CD14-positive monocyte (primary cell): ENCODE results near the gene IZUMO4. TPM values are rescaled to one million over a fixed set of nuclear protein-coding genes. Genes with fewer than 3 reads are reported as not detected.
A peak's percentile ranks its signal among the peaks of the same experiment; 100 is the strongest.

Source experiments
- DNase-seq, 3 donors: peaks; one replicate each; pipeline ENCODE4 v3.0.0-alpha.2; 2011 to 2022
- H2AFZ ChIP-seq: 2 replicates; pipeline ENCODE4 v1.6.0; 2012; ENCODE audit warnings: mild to moderate bottlenecking, low read depth, low read length, inconsistent platforms; ENCODE audit not compliant: insufficient read depth, poor library complexity, severe bottlenecking
- H3K27ac ChIP-seq, 2 donors: 1 replicate in 1 of 2; 2 replicates in 1 of 2; pipeline ENCODE4 v1.5.1; 2012 to 2013; ENCODE audit warnings: low read length in 2 of 2, control low read depth in 1 of 2, inconsistent platforms in 1 of 2, low read depth in 1 of 2, mild to moderate bottlenecking in 1 of 2
- H3K27me3 ChIP-seq, 2 donors: one replicate each; pipeline versions ENCODE4 v1.6.0 to v1.6.1; 2011 to 2013; ENCODE audit warnings: low read length in 2 of 2; ENCODE audit not compliant: control insufficient read depth in 2 of 2, insufficient read depth in 2 of 2
- H3K36me3 ChIP-seq, 2 donors: replicated peaks in 1 of 2; 1 replicate in 1 of 2; 2 replicates in 1 of 2; pipeline versions ENCODE4 v1.5.1 to v1.6.1; 2012 to 2013; ENCODE audit warnings: low read length in 2 of 2, control low read depth in 1 of 2, inconsistent platforms in 1 of 2, mild to moderate bottlenecking in 1 of 2; ENCODE audit not compliant: insufficient read depth in 2 of 2, control insufficient read depth in 1 of 2
- H3K4me1 ChIP-seq, 2 donors: 1 replicate in 1 of 2; 2 replicates in 1 of 2; pipeline versions ENCODE4 v1.5.1 to v1.6.1; 2012 to 2013; ENCODE audit warnings: low read length in 2 of 2, control low read depth in 1 of 2, inconsistent platforms in 1 of 2, mild to moderate bottlenecking in 1 of 2, moderate library complexity in 1 of 2; ENCODE audit not compliant: insufficient read depth in 2 of 2, control insufficient read depth in 1 of 2
- H3K4me2 ChIP-seq: replicated peaks from 2 replicates; pipeline ENCODE3; 2012; ENCODE audit warnings: low read length, moderate library complexity, mild to moderate bottlenecking; ENCODE audit not compliant: poor library complexity, severe bottlenecking; ENCODE audit errors: extremely low read depth
- H3K4me3 ChIP-seq, 3 experiments: fragments of 200-600 bp in 1 of 3; sonication (generic) in 1 of 3; replicated peaks in 1 of 3; 1 replicate in 2 of 3; 2 replicates in 1 of 3; pipeline ENCODE4 v1.5.1; 2011 to 2013; ENCODE audit warnings: low read length in 3 of 3, mild to moderate bottlenecking in 3 of 3, control low read depth in 2 of 3, low read depth in 2 of 3, inconsistent platforms in 1 of 3, moderate library complexity in 1 of 3
- H3K79me2 ChIP-seq: 2 replicates; pipeline ENCODE4 v1.6.0; 2012; ENCODE audit warnings: mild to moderate bottlenecking, control low read depth, inconsistent platforms, low read length, moderate library complexity; ENCODE audit not compliant: insufficient read depth
- H3K9ac ChIP-seq: 2 replicates; pipeline ENCODE4 v1.6.0; 2017; ENCODE audit warnings: low read length, mild to moderate bottlenecking; ENCODE audit not compliant: insufficient read depth, poor library complexity, severe bottlenecking
- H3K9me3 ChIP-seq, 2 donors: replicated peaks in 1 of 2; 1 replicate in 1 of 2; 2 replicates in 1 of 2; pipeline versions ENCODE4 v1.5.1 to v1.6.1; 2012 to 2013; ENCODE audit warnings: low read length in 2 of 2, control low read depth in 1 of 2; ENCODE audit not compliant: control insufficient read depth in 1 of 2, insufficient read depth in 1 of 2
- H4K20me1 ChIP-seq: 2 replicates; pipeline ENCODE4 v1.6.0; 2012; ENCODE audit warnings: mild to moderate bottlenecking, low read length, control low read depth, moderate library complexity; ENCODE audit not compliant: insufficient read depth
- H3K27ac Mint-ChIP-seq, 7 donors: one replicate each; pipeline ENCODE4 v1.8.0; 2020; ENCODE audit warnings: mild to moderate bottlenecking in 7 of 7, mixed read lengths in 7 of 7, moderate library complexity in 6 of 7, inconsistent platforms in 2 of 7
- H3K27me3 Mint-ChIP-seq, 3 donors: one replicate each; pipeline ENCODE4 v1.8.0; 2021 to 2022; ENCODE audit warnings: low read depth in 3 of 3, mild to moderate bottlenecking in 3 of 3, mixed read lengths in 3 of 3, moderate library complexity in 3 of 3, inconsistent platforms in 1 of 3
- H3K36me3 Mint-ChIP-seq, 2 donors: one replicate each; pipeline ENCODE4 v1.8.0; 2020; ENCODE audit warnings: mixed read lengths in 2 of 2, inconsistent platforms in 1 of 2, mild to moderate bottlenecking in 1 of 2
- H3K4me1 Mint-ChIP-seq: one replicate; pipeline ENCODE4 v1.8.0; 2020; ENCODE audit warnings: mild to moderate bottlenecking, mixed read lengths
- H3K4me3 Mint-ChIP-seq, 2 donors: one replicate each; pipeline ENCODE4 v1.8.0; 2020; ENCODE audit warnings: mild to moderate bottlenecking in 2 of 2, mixed read lengths in 2 of 2, moderate library complexity in 1 of 2
- H3K9me3 Mint-ChIP-seq, 7 donors: one replicate each; pipeline ENCODE4 v1.8.0; 2020 to 2022; ENCODE audit warnings: mixed read lengths in 7 of 7, mild to moderate bottlenecking in 6 of 7, moderate library complexity in 6 of 7, inconsistent platforms in 2 of 7
- WGBS: methylation state at CpG from one replicate; pipeline ENCODE4 v1.1.5; 2013; ENCODE audit warnings: missing lambda C conversion rate; ENCODE audit not compliant: insufficient coverage; 5-methylcytosine and 5-hydroxymethylcytosine counted together
- intact Hi-C, 2 donors: fragments of 100-400 bp; cut with micrococcal nuclease; formaldehyde crosslinking; loops; one replicate each; pipeline versions ENCODE4 v1.15.0 to v1.15.1; 2023
- polyA plus RNA-seq, 3 donors: library from polyadenylated mRNA; depleted of rRNA in 1 of 3; unstranded in 2 of 3; stranded (reverse) in 1 of 3; fragments of 300-500 nt in 2 of 3; fragments of >200 nt in 1 of 3; fragmentation: Illumina TruSeq in 2 of 3; gene quantifications; 1 replicate in 2 of 3; 2 replicates in 1 of 3; pipeline ENCODE4 v1.2.3, GENCODE V29; 2012 to 2021
- TF ChIP-seq, protein P1 (sequence below): fragments of 200-600 bp; IDR thresholded peaks from one replicate; pipeline ENCODE4 v1.8.0; 2022; ENCODE audit warnings: antibody characterized with exemption, mild to moderate bottlenecking

IZUMO4 gene
- polyA plus RNA-seq, 3 donors = 0.41 to 17.5 (median 0.80) TPM

DNA sequence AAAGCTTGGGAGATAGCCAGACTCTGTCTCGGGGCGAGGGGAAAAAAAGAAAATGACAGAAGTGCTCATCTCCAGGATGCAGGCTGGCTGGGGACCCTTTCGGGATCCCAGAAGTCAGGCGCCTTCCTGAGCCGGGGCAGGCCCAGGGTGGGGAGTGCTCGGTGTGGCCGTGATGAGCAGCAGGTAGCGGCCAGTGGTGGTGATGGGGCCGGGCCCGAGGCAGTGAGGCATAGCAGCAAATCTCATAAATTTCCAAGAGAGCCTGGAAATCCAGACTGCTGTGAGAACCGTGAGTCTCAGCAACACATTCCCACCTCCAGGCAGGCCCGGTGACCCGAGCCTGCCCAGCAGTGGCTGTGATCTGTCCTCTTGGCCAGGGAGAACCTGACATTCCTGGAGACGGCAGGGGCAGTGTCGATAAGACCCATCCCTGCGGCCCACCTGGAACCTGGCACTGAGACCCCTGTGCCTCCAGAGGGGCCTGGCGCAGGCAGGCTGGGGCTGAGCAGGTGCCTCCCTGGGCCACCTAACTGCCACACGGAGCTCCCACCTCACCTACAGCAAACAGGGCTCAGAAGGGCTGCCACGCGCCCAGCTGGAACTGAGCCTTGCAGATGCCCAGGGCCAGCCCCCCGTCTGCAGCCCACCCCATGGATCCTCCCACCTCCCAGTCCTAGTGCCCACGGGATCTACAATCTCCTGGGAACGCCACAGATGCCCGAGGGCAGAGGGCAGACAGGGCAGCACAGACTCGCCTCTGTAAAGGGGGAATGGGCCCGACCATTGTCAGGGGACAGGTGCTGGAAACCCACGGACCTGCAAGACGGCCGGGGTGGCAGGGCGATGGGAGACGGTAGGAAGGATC is 23.4 kb downstream of the IZUMO4 start:
- H3K4me1 Mint-ChIP-seq = no peaks in the 10 kb centered on the region
- DNase-seq = no peak
- H3K4me1 ChIP-seq = no peaks in the 10 kb centered on the region
- H3K9me3 ChIP-seq = no peaks in the 10 kb centered on the region
- no peak overlapping the region for H2AFZ ChIP-seq
- no peaks in the 10 kb centered on the region for H3K27me3 ChIP-seq
- H3K27ac ChIP-seq = no peak overlapping the region
- H3K36me3 Mint-ChIP-seq = peaks cover 86 to 97% of the 10 kb centered on the region in 2 donors
- no peak overlapping the region for H3K4me2 ChIP-seq
- H3K79me2 ChIP-seq = no peaks in the 10 kb centered on the region
- H3K4me3 Mint-ChIP-seq = no peak overlapping the region
- peaks cover 0 to 1% (median 0%) of the 10 kb centered on the region in 3 donors for H3K27me3 Mint-ChIP-seq
- intact Hi-C loops = no loop called here
- TF ChIP-seq, protein P1, sequence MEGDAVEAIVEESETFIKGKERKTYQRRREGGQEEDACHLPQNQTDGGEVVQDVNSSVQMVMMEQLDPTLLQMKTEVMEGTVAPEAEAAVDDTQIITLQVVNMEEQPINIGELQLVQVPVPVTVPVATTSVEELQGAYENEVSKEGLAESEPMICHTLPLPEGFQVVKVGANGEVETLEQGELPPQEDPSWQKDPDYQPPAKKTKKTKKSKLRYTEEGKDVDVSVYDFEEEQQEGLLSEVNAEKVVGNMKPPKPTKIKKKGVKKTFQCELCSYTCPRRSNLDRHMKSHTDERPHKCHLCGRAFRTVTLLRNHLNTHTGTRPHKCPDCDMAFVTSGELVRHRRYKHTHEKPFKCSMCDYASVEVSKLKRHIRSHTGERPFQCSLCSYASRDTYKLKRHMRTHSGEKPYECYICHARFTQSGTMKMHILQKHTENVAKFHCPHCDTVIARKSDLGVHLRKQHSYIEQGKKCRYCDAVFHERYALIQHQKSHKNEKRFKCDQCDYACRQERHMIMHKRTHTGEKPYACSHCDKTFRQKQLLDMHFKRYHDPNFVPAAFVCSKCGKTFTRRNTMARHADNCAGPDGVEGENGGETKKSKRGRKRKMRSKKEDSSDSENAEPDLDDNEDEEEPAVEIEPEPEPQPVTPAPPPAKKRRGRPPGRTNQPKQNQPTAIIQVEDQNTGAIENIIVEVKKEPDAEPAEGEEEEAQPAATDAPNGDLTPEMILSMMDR = no peak
- H3K4me3 ChIP-seq = no peak overlapping the region
- H3K9ac ChIP-seq = no peak overlapping the region
- no peaks in the 10 kb centered on the region for H3K9me3 Mint-ChIP-seq
- H4K20me1 ChIP-seq = peaks cover 85% of the 10 kb centered on the region
- peaks cover 95 to 98% of the 10 kb centered on the region in 2 donors for H3K36me3 ChIP-seq
- 96% methylated on average over 27 of the region's 31 CpGs for WGBS
- peak overlapping the region in 2 of 7 donors; percentile 46 to 72 for H3K27ac Mint-ChIP-seq

DNA sequence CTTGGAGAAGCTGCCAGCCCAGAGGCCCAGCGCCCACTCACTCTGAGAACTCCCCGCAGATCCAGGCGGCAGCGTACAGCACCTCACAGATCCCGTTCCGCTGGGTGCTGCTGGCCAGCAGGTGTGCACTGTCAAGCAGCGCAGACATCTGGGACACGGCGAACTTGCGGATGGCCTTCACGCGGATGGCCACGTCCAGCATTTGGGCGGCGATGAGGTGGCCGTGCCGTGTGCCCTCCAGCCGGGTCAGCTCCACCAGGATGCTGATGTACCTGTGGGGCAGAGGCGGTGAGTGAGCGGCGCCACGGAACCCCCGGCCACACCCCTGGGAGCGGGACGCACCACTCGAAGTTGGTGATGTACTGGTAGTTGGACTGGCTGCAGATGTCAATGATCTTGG is 24.1 kb downstream of the IZUMO4 start:
- no peak overlapping the region for H3K4me2 ChIP-seq
- H3K27me3 Mint-ChIP-seq = peaks cover 0 to 1% (median 0%) of the 10 kb centered on the region in 3 donors
- peaks cover 93 to 98% of the 10 kb centered on the region in 2 donors for H3K36me3 ChIP-seq
- H3K27ac Mint-ChIP-seq = peak overlapping the region in 1 of 7 donors; percentile 69
- no peaks in the 10 kb centered on the region for H3K79me2 ChIP-seq
- H3K27ac ChIP-seq = no peak overlapping the region
- H4K20me1 ChIP-seq = peaks cover 86% of the 10 kb centered on the region
- H3K4me3 Mint-ChIP-seq = no peak overlapping the region
- H3K4me3 ChIP-seq = no peak overlapping the region
- intact Hi-C loops = no loop called here
- no peaks in the 10 kb centered on the region for H3K4me1 Mint-ChIP-seq
- DNase-seq = no peak
- no peak overlapping the region for H3K9ac ChIP-seq
- no peaks in the 10 kb centered on the region for H3K27me3 ChIP-seq
- no peaks in the 10 kb centered on the region for H3K9me3 ChIP-seq
- H3K9me3 Mint-ChIP-seq = no peaks in the 10 kb centered on the region
- H3K4me1 ChIP-seq = no peaks in the 10 kb centered on the region
- H2AFZ ChIP-seq = no peak overlapping the region
- 98% methylated on average over 26 of the region's 26 CpGs for WGBS
- H3K36me3 Mint-ChIP-seq = peaks cover 85 to 98% of the 10 kb centered on the region in 2 donors
- TF ChIP-seq, protein P1 = no peak
